Vagina (tissue), 2 donors: Measurements from ENCODE around the gene CEP170B. TPM values are rescaled to one million over a fixed set of nuclear protein-coding genes. Genes with fewer than 3 reads are reported as not detected.

Source experiments
- DNase-seq, 2 donors: peaks; one replicate each; pipeline ENCODE4 v3.0.0-alpha.2; 2017; ENCODE audit errors: extremely low spot score in 2 of 2
- H3K27ac ChIP-seq: fragments of 200-600 bp; sonication (generic); one replicate; pipeline ENCODE4 v1.5.1; 2019
- H3K27me3 ChIP-seq: fragments of 200-600 bp; sonication (generic); one replicate; pipeline ENCODE4 v1.5.1; 2019
- H3K36me3 ChIP-seq, 2 donors: fragments of 200-600 bp; sonication (generic); one replicate each; pipeline ENCODE4 v1.5.1; 2017 to 2019
- H3K4me1 ChIP-seq: fragments of 200-600 bp; sonication (generic); one replicate; pipeline ENCODE4 v1.5.1; 2019
- H3K4me3 ChIP-seq, 2 donors: fragments of 200-600 bp; sonication (generic); 1 replicate in 1 of 2; 2 replicates in 1 of 2; pipeline ENCODE4 v1.5.1; 2016 to 2019
- H3K9me3 ChIP-seq: fragments of 200-600 bp; sonication (generic); one replicate; pipeline ENCODE4 v1.5.1; 2019
- POLR2A ChIP-seq, 2 donors: fragments of 450-650 bp; IDR thresholded peaks; one replicate each; pipeline ENCODE4 v1.6.1; 2017; ENCODE audit warnings: antibody characterized with exemption in 2 of 2, mild to moderate bottlenecking in 2 of 2, moderate library complexity in 2 of 2
- POLR2AphosphoS5 ChIP-seq, 2 donors: sonication (generic); formaldehyde crosslinking; IDR thresholded peaks; one replicate each; pipeline ENCODE4 v1.9.0; 2017; ENCODE audit warnings: antibody characterized with exemption in 2 of 2, mild to moderate bottlenecking in 2 of 2, low read depth in 1 of 2; ENCODE audit not compliant: insufficient read depth in 1 of 2
- intact Hi-C: fragments of 100-400 bp; cut with DNase I; formaldehyde crosslinking; loops from one replicate; pipeline ENCODE4 v1.15.1; 2023
- total RNA-seq: library from RNA; depleted of rRNA; stranded (reverse); fragments of >200 nt; gene quantifications from one replicate; pipeline ENCODE4 v1.2.3, GENCODE V29; 2016
- TF ChIP-seq, protein P1 (sequence below), 3 experiments: fragments of 450-650 bp in 2 of 3; fragments of 200-600 bp in 1 of 3; sonication (generic) in 1 of 3; IDR thresholded peaks; one replicate each; pipeline ENCODE4 v1.5.1; 2017 to 2019; ENCODE audit warnings: antibody characterized with exemption in 3 of 3, mild to moderate bottlenecking in 2 of 3, moderate library complexity in 2 of 3

Gene CEP170B
- total RNA-seq, 1 donor from 2014 or later, result 17.9 TPM

DNA sequence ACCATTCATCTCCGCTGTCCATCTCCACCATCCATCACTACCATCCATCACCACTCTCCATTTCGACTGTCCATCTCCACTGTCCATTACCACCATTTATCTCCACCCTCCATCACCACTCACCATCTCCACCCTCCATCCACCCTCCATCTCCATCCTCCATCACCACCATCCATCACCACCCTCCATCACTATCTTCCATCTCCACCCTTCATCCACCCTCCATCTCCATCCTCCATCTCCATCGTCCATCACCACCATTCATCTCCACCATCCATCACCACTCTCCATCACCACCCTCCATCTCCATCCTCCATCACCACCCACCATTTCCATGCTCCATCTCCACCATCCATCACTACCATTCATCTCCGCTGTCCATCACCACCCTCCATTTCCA is 5.2 kb upstream of the CEP170B start:
- intact Hi-C loops, result no loop called here
- no peak for DNase-seq

DNA sequence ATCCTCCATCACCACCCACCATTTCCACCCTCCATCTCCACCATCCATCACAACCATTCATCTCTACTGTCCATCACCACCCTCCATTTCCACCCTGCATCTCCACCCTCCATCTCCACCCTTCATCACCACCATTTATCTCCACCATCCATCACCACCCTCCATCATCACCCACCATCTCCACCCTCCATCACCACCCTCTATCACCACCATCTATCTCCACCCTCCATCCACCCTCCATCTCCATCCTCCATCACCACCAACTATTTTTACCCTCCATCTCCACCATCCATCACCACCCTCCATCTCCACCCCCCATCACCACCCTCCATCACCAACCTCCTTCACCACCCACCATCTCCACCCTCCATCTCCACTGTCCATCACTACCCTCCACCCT is 4.7 kb upstream of the CEP170B start:
- Histone ChIP-seq H3K27ac (no peak overlapping the region), H3K36me3 (no peaks in the 10 kb centered on the region), H3K4me3 (no peak overlapping the region), H3K27me3 (no peaks in the 10 kb centered on the region), H3K9me3 (no peaks in the 10 kb centered on the region), H3K4me1 (peaks cover 8% of the 10 kb centered on the region)
- no peak for TF ChIP-seq POLR2AphosphoS5 (IDR thresholded peaks at IDR 0.05; ENCODE audit: insufficient read depth in 1 of 2, low read depth in 1 of 2)
- no peak for TF ChIP-seq POLR2A (IDR thresholded peaks at IDR 0.05)
- TF ChIP-seq, protein P1, sequence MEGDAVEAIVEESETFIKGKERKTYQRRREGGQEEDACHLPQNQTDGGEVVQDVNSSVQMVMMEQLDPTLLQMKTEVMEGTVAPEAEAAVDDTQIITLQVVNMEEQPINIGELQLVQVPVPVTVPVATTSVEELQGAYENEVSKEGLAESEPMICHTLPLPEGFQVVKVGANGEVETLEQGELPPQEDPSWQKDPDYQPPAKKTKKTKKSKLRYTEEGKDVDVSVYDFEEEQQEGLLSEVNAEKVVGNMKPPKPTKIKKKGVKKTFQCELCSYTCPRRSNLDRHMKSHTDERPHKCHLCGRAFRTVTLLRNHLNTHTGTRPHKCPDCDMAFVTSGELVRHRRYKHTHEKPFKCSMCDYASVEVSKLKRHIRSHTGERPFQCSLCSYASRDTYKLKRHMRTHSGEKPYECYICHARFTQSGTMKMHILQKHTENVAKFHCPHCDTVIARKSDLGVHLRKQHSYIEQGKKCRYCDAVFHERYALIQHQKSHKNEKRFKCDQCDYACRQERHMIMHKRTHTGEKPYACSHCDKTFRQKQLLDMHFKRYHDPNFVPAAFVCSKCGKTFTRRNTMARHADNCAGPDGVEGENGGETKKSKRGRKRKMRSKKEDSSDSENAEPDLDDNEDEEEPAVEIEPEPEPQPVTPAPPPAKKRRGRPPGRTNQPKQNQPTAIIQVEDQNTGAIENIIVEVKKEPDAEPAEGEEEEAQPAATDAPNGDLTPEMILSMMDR (IDR thresholded peaks at IDR 0.05), result no peak
- no peak for DNase-seq
- intact Hi-C loops, result no loop called here

More for the DNA sequence above, 5.2 kb upstream of the CEP170B start:
- peaks cover 8% of the 10 kb centered on the region for H3K4me1 ChIP-seq
- H3K4me3 ChIP-seq, result no peak overlapping the region
- H3K36me3 ChIP-seq, result no peaks in the 10 kb centered on the region
- no peak overlapping the region for H3K27ac ChIP-seq
- no peaks in the 10 kb centered on the region for H3K9me3 ChIP-seq
- H3K27me3 ChIP-seq, result no peaks in the 10 kb centered on the region
- TF ChIP-seq, protein P1 (IDR thresholded peaks at IDR 0.05), result no peak
- TF ChIP-seq POLR2AphosphoS5 (IDR thresholded peaks at IDR 0.05; ENCODE audit: insufficient read depth in 1 of 2, low read depth in 1 of 2), result no peak
- TF ChIP-seq POLR2A (IDR thresholded peaks at IDR 0.05), result no peak

DNA sequence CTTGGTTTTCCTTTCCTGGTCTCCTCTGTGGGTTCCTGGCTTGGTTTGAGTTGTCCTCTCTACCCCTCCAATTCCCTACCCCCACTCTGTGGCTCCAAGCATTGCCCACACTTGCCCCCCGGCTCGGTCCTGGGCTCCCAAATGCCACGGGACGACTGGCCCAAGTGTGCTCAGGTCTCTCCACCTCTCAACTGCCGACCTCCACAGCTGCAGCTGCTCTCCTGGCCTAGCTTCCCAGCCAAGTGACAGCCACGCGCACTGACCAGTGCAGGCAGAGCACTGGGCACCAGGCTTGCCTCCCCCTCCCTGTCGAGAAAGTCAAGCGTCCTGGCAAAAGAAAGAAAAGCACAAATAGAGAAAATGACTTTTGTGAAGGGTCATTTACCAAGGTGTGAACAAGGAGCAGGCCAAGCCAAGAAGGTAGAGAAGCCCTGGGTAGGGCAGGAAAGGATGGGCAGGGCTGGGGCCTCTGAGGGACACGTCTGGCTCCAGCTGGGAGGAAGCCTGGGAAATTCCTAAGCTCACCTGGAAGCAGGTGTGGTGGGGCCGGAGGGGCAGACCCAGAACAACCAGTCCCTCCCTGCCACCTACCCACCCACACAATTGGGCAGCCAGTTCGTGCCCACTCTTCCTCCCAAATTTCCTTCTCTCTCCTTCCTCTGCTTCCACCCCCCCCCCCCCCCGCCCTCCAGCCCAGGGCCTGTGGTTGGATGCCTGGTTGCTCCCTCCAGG is 1.8 kb upstream of the CEP170B start:
- intact Hi-C loops, result no loop called here
- Histone ChIP-seq H3K27ac (no peak overlapping the region), H3K9me3 (no peaks in the 10 kb centered on the region), H3K4me1 (peaks cover 32% of the 10 kb centered on the region), H3K36me3 (no peaks in the 10 kb centered on the region), H3K4me3 (peak overlapping the region in 1 of 2 donors; percentile 70), H3K27me3 (no peaks in the 10 kb centered on the region)
- TF ChIP-seq POLR2A (IDR thresholded peaks at IDR 0.05), result no peak
- TF ChIP-seq POLR2AphosphoS5 (IDR thresholded peaks at IDR 0.05; ENCODE audit: insufficient read depth in 1 of 2, low read depth in 1 of 2), result no peak
- TF ChIP-seq, protein P1 (IDR thresholded peaks at IDR 0.05), result no peak
- no peak for DNase-seq

DNA sequence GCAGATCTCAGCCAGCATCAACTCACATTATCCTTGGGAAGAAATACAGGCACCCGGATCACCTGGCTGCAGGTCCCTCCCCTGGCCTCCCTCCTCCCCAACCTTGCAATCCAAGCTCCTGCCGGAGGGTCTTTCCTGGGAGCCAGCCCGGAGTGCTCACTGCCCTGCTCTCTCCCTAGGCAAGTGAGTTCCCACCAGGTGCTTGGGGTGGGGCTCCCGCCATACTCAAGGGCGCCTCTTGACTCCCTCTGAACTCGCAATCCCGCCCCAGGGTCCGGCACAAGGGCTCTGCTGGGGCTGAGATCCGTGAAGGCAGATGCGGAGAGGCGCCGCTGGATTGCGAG is 1.2 kb upstream of the CEP170B start:
- Histone ChIP-seq H3K9me3 (no peaks in the 10 kb centered on the region), H3K4me1 (peaks cover 32% of the 10 kb centered on the region), H3K4me3 (peak overlapping the region; percentile 70 to 75), H3K27me3 (no peaks in the 10 kb centered on the region), H3K27ac (no peak overlapping the region), H3K36me3 (no peaks in the 10 kb centered on the region)
- intact Hi-C loops, result no loop called here
- no peak for TF ChIP-seq POLR2AphosphoS5 (IDR thresholded peaks at IDR 0.05; ENCODE audit: insufficient read depth in 1 of 2, low read depth in 1 of 2)
- TF ChIP-seq, protein P1 (IDR thresholded peaks at IDR 0.05), result no peak
- no peak for TF ChIP-seq POLR2A (IDR thresholded peaks at IDR 0.05)
- no peak for DNase-seq
